HG03097 (cell line): ENCODE results near the gene SPEG.
"Not testable (repeated sequence)": the region's sequence is repeated elsewhere in the genome, so short reads cannot be mapped to it uniquely, and the experiment has no call there.

ENCODE experiments used
- ATAC-seq: cut with Tn5 transposase; IDR thresholded peaks from one replicate; pipeline ENCODE4 v1.9.1; 2021; ENCODE audit not compliant: unreplicated experiment, low FRiP score

SPEG gene

GRCh38 chr2:219434718-219435525 lies at the start of gene SPEG:
SPEG (plus strand) TSS chr2:219434843; CDS start chr2:219434978, 135 bp downstream.
- no peak for ATAC-seq

- no peak for ATAC-seq
Measured at GRCh38 chr2:219384859-219385258, 49.8 kb upstream of the SPEG start.

- no peak for ATAC-seq
Measured at GRCh38 chr2:219385958-219386520, 48.6 kb upstream of the SPEG start.

GRCh38 chr2:219386532-219387280 lies 47.9 kb upstream of the SPEG start:
- ATAC-seq: no peak

- ATAC-seq: peak; percentile 51
Measured at GRCh38 chr2:219387306-219388120, 47.1 kb upstream of the SPEG start, which contains the start of gene DNPEP. DNPEP (minus strand) TSS chr2:219387912; CDS start chr2:219387794, 118 bp downstream.

GRCh38 chr2:219388121-219388906 lies 46.3 kb upstream of the SPEG start:
- ATAC-seq: peak; percentile 78

GRCh38 chr2:219388907-219389156 lies 45.8 kb upstream of the SPEG start:
- no peak for ATAC-seq

- no peak for ATAC-seq
Measured at GRCh38 chr2:219392754-219393153, 41.9 kb upstream of the SPEG start.

- ATAC-seq: not testable (repeated sequence)
Measured at GRCh38 chr2:219395056-219395455, 39.6 kb upstream of the SPEG start.

- no peak for ATAC-seq
Measured at GRCh38 chr2:219395609-219396008, 39.0 kb upstream of the SPEG start.

GRCh38 chr2:219396863-219397457 lies 37.7 kb upstream of the SPEG start:
- no peak for ATAC-seq

GRCh38 chr2:219398721-219399363 lies 35.8 kb upstream of the SPEG start:
- no peak for ATAC-seq

GRCh38 chr2:219399716-219400478 lies 34.7 kb upstream of the SPEG start:
- ATAC-seq: no peak

GRCh38 chr2:219400562-219400961 lies 34.1 kb upstream of the SPEG start:
- no peak for ATAC-seq

GRCh38 chr2:219401606-219402005 lies 33.0 kb upstream of the SPEG start:
- ATAC-seq: no peak

GRCh38 chr2:219402665-219403515 lies 31.8 kb upstream of the SPEG start:
- ATAC-seq: no peak

- ATAC-seq: no peak
Measured at GRCh38 chr2:219403861-219404260, 30.8 kb upstream of the SPEG start.
